GM12801 (cell line): ENCODE results near the gene TREM1.

Experiments
- TF ChIP-seq, protein P1 (sequence below): IDR thresholded peaks from one replicate; pipeline ENCODE4 v1.5.1; 2011; ENCODE audit warnings: control low read depth; ENCODE audit not compliant: insufficient read length; ENCODE audit errors: extremely low read depth

The TREM1 gene

GRCh38 chr6:41256383-41256782 lies 30.1 kb downstream of the TREM1 start:
- TF ChIP-seq, protein P1, sequence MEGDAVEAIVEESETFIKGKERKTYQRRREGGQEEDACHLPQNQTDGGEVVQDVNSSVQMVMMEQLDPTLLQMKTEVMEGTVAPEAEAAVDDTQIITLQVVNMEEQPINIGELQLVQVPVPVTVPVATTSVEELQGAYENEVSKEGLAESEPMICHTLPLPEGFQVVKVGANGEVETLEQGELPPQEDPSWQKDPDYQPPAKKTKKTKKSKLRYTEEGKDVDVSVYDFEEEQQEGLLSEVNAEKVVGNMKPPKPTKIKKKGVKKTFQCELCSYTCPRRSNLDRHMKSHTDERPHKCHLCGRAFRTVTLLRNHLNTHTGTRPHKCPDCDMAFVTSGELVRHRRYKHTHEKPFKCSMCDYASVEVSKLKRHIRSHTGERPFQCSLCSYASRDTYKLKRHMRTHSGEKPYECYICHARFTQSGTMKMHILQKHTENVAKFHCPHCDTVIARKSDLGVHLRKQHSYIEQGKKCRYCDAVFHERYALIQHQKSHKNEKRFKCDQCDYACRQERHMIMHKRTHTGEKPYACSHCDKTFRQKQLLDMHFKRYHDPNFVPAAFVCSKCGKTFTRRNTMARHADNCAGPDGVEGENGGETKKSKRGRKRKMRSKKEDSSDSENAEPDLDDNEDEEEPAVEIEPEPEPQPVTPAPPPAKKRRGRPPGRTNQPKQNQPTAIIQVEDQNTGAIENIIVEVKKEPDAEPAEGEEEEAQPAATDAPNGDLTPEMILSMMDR: no peak

DNA sequence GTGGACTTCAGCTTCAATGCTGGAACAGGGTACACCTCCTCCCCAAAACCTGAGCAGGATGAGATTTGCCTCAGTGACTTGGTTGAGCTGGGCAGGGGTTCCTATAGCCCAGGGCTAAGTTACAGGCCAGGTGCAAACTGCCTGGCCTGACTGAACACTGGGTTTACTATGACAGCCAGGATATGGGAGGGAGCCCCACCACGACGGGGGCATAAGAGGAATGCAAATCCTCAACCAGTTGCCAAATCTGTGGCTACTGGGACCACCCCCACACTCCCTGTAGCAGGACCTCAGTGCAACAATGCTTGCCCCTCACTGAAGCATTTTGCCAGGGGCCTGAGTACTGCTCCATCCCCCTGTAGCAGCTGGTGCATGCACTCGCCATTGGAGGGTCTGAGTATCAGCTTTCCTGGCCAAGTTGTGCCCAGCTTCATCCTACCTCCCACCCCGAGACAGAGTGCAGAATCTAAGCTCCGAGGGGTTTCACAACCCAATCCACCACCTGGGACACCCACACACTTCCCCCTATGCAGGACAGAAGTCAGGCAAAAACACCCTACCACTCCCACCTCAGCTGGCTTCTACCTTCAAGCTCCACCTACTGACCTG lies 30.7 kb downstream of the TREM1 start:
- TF ChIP-seq, protein P1: no peak

DNA sequence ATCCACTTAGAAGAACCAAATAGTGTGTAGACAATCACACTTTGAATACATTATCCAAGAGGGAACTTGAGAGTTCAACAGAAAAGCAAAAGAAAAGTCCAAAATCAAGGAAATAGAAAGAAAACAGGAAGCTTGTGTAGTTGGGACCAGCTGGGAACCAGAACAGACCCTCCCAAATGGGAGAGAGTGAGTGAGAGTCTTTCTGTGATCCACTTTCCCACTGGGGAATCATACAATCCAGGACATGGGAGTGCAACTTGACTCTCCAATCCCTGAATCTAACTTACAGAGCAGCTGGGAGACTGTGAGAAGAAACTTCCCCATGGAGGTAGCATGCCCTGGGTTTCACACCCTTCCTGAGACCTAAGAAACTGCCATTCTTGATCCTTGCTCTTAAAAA lies 31.4 kb downstream of the TREM1 start:
- TF ChIP-seq, protein P1: no peak

DNA sequence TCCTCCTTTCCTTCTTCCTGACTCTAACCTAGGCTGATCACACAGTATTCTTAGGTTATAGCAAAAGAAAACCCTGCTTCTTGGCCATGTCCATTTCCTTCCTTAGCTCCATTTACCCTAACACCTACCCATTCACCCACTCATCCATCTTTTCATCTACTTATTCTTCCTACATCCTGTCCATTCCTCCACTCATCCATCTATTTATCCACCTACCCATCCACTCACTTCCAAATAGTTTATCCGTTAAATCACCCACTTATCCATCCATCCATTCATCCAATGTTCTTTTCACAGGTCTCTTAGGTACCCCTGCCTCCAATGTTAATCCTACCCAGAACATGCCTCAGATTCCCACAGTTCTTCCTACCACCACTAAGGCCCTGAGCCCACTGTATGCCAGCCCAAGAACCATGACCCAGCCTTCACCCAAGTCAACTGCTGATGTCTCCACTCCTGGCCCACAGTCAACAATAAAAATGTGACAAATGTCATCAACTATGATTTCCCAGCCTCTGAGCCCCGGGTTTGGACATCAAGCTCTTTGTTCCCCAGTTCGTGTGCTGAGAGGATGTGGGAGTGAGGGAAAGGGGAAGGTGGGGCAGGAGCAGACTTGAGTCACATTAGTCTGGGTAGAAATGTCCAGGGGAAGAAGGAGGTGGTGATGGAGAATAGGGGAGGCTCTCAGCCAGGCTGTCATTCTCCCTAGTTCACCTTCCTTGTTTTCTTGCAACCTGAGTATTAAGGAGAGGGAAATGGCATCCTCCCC lies 33.9 kb downstream of the TREM1 start:
- TF ChIP-seq, protein P1: no peak

GRCh38 chr6:41247882-41248705 lies 38.4 kb downstream of the TREM1 start:
- TF ChIP-seq, protein P1: no peak

- TF ChIP-seq, protein P1: no peak
Observed at GRCh38 chr6:41247288-41247865, 39.1 kb downstream of the TREM1 start.
